RWPE1 (cell line): ENCODE data around the gene MISP3.
A peak's percentile ranks its signal among the peaks of the same experiment; 100 is the strongest.

Experiments used
- CTCF ChIA-PET: fragments of 350-600 bp; sonication (Branson Sonifier 250); formaldehyde crosslinking; extraction: SDS; loops from one replicate; lab custom pipeline; 2021; lab: Yijun Ruan, JAX
- POLR2A ChIA-PET: fragments of 400-600 bp; formaldehyde crosslinking; extraction: SDS; loops from one replicate; lab custom pipeline; 2020; ENCODE audit warnings: antibody characterized with exemption; ENCODE audit not compliant: low non-redundant PET; lab: Yijun Ruan, JAX
- DNase-seq: peaks from one replicate; pipeline ENCODE4 v3.0.0; 2012; ENCODE audit warnings: low spot score
- H3K27ac ChIP-seq: fragments of 450-650 bp; 2 replicates; pipeline ENCODE4 v1.5.1; 2017
- TF ChIP-seq, protein P1 (sequence below): fragments of 450-650 bp; conservative IDR thresholded peaks from 2 replicates; pipeline ENCODE4 v1.5.1; 2017; ENCODE audit warnings: low read depth, mild to moderate bottlenecking

The MISP3 gene

DNA sequence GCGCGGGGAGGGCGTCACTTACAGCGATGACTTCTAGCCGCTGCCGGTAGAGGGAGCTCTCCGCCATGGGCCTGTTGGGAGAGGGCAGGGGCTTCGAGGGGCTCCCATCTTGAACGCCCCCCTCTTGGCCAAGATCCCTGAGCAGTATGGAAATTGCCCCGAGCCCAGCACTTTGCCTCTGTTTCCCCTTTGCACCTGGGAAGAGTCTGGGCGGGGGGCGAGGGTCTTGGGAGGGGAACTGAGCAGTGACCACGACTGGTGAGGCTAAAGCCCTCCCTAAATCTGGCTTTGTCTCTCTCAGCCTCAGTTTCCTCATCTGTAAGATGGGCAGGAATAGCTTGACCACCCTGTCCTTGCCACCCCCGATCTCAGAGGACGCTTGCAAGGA is 13.5 kb upstream of the MISP3 start:
- H3K27ac ChIP-seq: no peak overlapping the region
- no peak for DNase-seq
- TF ChIP-seq, protein P1, sequence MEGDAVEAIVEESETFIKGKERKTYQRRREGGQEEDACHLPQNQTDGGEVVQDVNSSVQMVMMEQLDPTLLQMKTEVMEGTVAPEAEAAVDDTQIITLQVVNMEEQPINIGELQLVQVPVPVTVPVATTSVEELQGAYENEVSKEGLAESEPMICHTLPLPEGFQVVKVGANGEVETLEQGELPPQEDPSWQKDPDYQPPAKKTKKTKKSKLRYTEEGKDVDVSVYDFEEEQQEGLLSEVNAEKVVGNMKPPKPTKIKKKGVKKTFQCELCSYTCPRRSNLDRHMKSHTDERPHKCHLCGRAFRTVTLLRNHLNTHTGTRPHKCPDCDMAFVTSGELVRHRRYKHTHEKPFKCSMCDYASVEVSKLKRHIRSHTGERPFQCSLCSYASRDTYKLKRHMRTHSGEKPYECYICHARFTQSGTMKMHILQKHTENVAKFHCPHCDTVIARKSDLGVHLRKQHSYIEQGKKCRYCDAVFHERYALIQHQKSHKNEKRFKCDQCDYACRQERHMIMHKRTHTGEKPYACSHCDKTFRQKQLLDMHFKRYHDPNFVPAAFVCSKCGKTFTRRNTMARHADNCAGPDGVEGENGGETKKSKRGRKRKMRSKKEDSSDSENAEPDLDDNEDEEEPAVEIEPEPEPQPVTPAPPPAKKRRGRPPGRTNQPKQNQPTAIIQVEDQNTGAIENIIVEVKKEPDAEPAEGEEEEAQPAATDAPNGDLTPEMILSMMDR: peak; percentile 78
- ChIA-PET POLR2A (no interaction called here), CTCF (interaction anchor here (0.6 to 3.0 kb wide), 18 partner anchors 8 to 473 kb away, joined by 3 to 22 read pairs (median 4); partner anchors contain the start of genes IL27RA and MISP3)

DNA sequence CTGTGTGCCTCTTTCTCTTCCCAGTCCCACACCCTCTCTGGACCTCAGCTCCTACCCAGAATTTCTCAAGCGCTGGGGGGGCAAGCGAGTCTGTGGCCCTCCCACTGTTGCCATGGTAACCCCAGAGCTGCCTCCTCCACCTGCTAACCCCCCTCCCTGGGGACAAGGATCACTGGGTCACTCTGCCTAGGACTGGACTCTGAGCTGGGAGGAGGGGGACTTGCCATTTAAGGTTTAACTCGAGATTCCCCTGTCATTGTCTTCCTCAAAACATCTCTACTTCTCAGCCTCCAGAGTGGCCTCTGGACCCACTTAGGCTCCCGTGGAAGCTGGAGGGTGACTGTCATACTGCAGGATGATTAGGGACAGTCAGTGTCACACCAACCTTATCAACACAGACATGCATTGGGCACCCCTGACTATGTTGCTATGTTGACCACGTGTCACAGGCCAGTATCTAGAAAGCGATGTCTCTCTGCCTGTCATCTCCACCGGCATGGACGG is 12.9 kb upstream of the MISP3 start:
- H3K27ac ChIP-seq: no peak overlapping the region
- POLR2A ChIA-PET: no interaction called here
- CTCF ChIA-PET: interaction anchor here (0.6 to 3.0 kb wide), 14 partner anchors 9 to 191 kb away, joined by 3 to 22 read pairs (median 4); partner anchors contain the start of gene MISP3
- DNase-seq: no peak
- TF ChIP-seq, protein P1: no peak

DNA sequence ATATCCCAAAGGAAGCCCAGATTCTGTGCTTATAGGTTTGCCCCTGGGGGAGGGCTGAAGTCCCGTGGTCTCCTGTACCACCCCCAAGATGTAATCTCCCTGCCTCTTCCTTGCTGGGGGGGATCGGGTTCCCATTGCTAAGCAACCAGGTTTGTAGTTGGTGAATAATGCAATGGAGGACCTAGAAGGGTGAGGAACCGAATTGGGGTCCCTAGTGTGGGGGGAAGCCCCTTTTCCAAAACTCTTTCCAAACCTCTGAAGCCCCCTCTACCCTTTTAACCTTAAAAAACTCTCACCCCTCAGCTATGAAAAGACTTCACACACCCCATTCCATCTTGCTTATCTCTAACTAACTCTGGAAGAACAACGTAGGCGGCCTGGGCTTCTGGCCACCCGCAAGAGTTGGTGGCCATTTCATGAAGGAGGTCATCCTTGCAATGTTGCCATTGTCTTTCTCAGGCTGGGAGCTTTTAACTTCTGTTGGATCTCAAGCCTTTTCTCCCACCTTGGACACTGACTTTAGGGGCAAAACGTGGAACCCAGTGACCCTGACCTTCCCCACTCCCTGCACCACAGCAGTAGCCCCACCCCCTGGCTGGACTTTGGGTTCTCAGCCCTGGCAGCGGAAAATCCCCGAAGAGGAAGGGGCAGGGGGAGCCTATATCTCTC is 11.4 kb upstream of the MISP3 start:
- TF ChIP-seq, protein P1: no peak
- no peak for DNase-seq
- POLR2A ChIA-PET: no interaction called here
- H3K27ac ChIP-seq: no peak overlapping the region
- CTCF ChIA-PET: interaction anchor here (0.8 to 3.0 kb wide), 2 partner anchors 12 to 108 kb away, joined by 3 to 22 read pairs; partner anchors contain the start of gene MISP3

DNA sequence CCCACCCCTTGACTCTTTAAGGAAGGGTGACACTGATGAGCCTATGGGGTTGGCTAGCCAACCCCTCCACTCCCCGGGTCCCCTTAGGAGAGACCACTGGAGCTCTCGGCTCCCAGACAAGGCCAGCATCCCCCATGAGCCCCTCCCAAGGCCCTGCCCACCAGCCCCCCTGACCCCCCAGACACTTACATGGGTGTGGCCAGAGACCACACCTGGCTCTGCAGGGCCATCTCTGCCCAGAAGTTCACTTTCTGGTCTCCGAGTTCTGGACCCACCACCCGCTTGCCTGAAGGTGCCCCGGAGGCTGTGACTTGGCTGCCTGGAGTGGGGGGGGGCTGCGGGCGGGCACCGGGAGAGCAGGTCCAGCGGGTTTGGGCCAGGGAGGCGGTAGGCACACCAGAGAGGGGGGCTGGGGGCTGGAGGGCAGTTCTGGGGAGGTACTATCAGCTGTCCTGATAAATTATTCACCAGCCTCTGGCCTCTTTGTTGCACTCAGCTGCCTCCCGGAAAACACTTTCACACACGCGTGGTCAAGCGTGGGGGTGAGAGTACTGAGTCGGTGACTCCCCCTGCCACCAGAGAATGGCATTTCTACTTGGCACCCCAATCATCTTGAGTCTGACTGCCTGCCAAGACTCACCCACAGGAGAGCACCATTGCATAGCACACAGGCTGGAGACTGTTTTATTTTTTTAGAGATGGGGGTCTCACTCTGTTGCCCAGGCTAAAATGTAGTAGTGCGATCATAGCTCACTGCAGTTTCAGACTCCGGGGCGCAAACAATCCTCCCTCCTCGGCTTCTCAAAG is 10.6 kb upstream of the MISP3 start, which contains the start of gene PALM3:
PALM3 (minus strand) TSS at position 326 of the 807 bp plus-strand sequence; CDS start at position 230, 96 bp downstream.
- CTCF ChIA-PET: interaction anchor here (0.8 kb wide), 1 partner anchor 109 kb away, joined by 3 read pairs; no protein-coding TSS in a partner anchor

DNA sequence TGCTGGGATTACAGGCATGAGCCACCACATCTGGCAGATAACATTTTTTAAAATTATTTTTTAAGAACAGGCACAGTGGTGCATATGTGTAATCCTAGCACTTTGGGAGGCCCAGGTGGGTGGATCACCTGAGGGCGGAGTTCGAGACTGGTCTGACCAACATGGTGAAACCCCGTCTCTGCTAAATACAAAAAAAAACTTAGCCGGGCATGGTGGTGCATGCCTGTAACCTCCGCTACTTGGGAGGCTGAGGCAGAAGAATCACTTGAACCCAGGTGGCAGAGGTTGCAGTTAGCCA is 10.1 kb upstream of the MISP3 start:
- no peak overlapping the region for H3K27ac ChIP-seq
- ChIA-PET POLR2A (no interaction called here), CTCF (interaction anchor here (0.7 kb wide), 1 partner anchor 31 kb away, joined by 8 read pairs; the partner anchor contains the start of gene IL27RA)
- no peak for DNase-seq
- TF ChIP-seq, protein P1: no peak

More for the DNA sequence above, 10.6 kb upstream of the MISP3 start, which contains the start of gene PALM3:
- TF ChIP-seq, protein P1: no peak
- H3K27ac ChIP-seq: no peak within 1 kb of the TSS
- DNase-seq: no peak
- POLR2A ChIA-PET: no interaction called here

DNA sequence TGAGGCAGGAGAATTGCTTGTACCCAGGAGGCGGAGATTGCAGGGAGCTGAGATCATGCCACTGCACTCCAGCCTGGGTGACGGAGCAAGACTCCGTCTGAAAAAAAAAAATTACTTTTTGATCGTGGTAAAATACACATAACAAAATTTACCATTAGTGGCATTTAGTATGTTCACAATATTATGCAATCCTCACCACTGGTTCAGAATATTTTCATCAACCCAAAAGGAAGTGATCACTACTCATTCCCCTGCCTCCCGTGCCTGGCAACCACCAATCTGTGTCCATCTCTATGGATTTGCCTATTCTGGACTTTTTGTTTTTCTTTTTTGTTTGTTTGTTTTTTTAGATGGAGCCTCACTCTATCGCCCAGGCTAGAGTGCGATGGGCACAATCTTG is 9.5 kb upstream of the MISP3 start:
- H3K27ac ChIP-seq: no peak overlapping the region
- ChIA-PET POLR2A (no interaction called here), CTCF (interaction anchor here (0.7 kb wide), 1 partner anchor 32 kb away, joined by 8 read pairs; the partner anchor contains the start of gene IL27RA)
- TF ChIP-seq, protein P1: no peak
- no peak for DNase-seq
